ENCODE data around the gene QTRT2. TPM values are rescaled to one million over a fixed set of nuclear protein-coding genes. Genes with fewer than 3 reads are reported as not detected.

The QTRT2 gene
- total and polyA plus RNA-seq, 2 experiments from 2014 or later = 32.3 to 66.5 TPM

- ATAC-seq (no peak), DNase-seq (ENCODE audit: low spot score) (no peak)
- H3K9me3 Mint-ChIP-seq = no peaks in the 10 kb centered on the region
- no peaks in the 10 kb centered on the region for H3K36me3 Mint-ChIP-seq (ENCODE audit: low read depth)
- Histone ChIP-seq H3K9me2 (ENCODE audit: insufficient read depth) (no peaks in the 10 kb centered on the region), H3K4me1 (ENCODE audit: insufficient read depth) (peaks cover 33% of the 10 kb centered on the region), H2AFZ (peak overlapping the region; percentile 25; the same call in 1 of the 2 replicates), H3K4me3 (no peak overlapping the region), H3K27me3 (ENCODE audit: insufficient read depth) (no peaks in the 10 kb centered on the region), H3K4me2 (no peak overlapping the region), H4K20me1 (replicated peaks; ENCODE audit: insufficient read depth) (no peaks in the 10 kb centered on the region), H3K27ac (ENCODE audit: low read depth) (no peak overlapping the region), H3K79me2 (replicated peaks; ENCODE audit: insufficient read depth) (no peaks in the 10 kb centered on the region), H3K36me3 (ENCODE audit: insufficient read depth) (no peaks in the 10 kb centered on the region), H3F3A (replicated peaks; ENCODE audit: low read depth) (no peaks in the 10 kb centered on the region)
- TF ChIP-seq NANOG (IDR thresholded peaks at IDR 0.05; ENCODE audit: borderline replicate concordance) (no peak), ZNF462 (CRISPR knock-in tag; IDR thresholded peaks at IDR 0.05) (no peak), CREB1 (CRISPR knock-in tag; IDR thresholded peaks at IDR 0.05; ENCODE audit: low read depth) (no peak), EZH2phosphoT487 (IDR thresholded peaks at IDR 0.05; ENCODE audit: unreplicated experiment) (no peak), JUNB (IDR thresholded peaks at IDR 0.05; ENCODE audit: unreplicated experiment) (no peak), POLR2AphosphoS5 (IDR thresholded peaks at IDR 0.05; ENCODE audit: low read depth) (no peak), STAT1 (IDR thresholded peaks at IDR 0.05; ENCODE audit: unreplicated experiment) (no peak), REST (IDR thresholded peaks at IDR 0.05; ENCODE audit: unreplicated experiment) (no peak), ZNF331 (CRISPR knock-in tag; IDR thresholded peaks at IDR 0.05; ENCODE audit: low read depth) (no peak)
- peaks cover 33% of the 10 kb centered on the region for H3K4me1 Mint-ChIP-seq
- H3K27ac Mint-ChIP-seq = no peak overlapping the region
- H3K4me3 Mint-ChIP-seq = no peak overlapping the region
- H3K27me3 Mint-ChIP-seq (ENCODE audit: insufficient read depth, low read depth, poor library complexity) = no peaks in the 10 kb centered on the region
Observed at GRCh38 chr3:114108137-114108536, 51.6 kb downstream of the QTRT2 start.

Data from GM23338 (cell line).